Thoracic aorta (tissue), 2 donors: ENCODE data around the gene GABRG3. TPM values are rescaled to one million over a fixed set of nuclear protein-coding genes. Genes with fewer than 3 reads are reported as not detected.

Experiments used
- ATAC-seq: fragments of 150-250 bp; one replicate; pipeline ENCODE4 v1.8.0; 2017; ENCODE audit warnings: low read depth; ENCODE audit not compliant: insufficient number of reproducible peaks, low FRiP score
- DNase-seq: peaks from one replicate; pipeline ENCODE4 v3.0.0-alpha.2; 2020; ENCODE audit warnings: low spot score
- H3K27ac ChIP-seq, 2 donors: fragments of 200-600 bp; sonication (generic); 1 replicate in 1 of 2; 2 replicates in 1 of 2; pipeline ENCODE4 v1.5.1; 2016; ENCODE audit warnings: mild to moderate bottlenecking in 2 of 2, moderate library complexity in 2 of 2
- H3K27me3 ChIP-seq: fragments of 200-600 bp; sonication (generic); replicated peaks from 2 replicates; pipeline ENCODE4 v1.6.0; 2016; ENCODE audit warnings: mild to moderate bottlenecking; ENCODE audit not compliant: insufficient read depth
- H3K36me3 ChIP-seq: fragments of 200-600 bp; sonication (generic); one replicate; pipeline ENCODE4 v1.5.1; 2016
- H3K4me1 ChIP-seq, 2 donors: fragments of 200-600 bp; sonication (generic); 1 replicate in 1 of 2; 2 replicates in 1 of 2; pipeline versions ENCODE4 v1.5.1 to v1.6.0; 2016; ENCODE audit warnings: low read depth in 2 of 2, mild to moderate bottlenecking in 1 of 2; ENCODE audit not compliant: control insufficient read depth in 1 of 2
- H3K4me3 ChIP-seq: fragments of 200-600 bp; sonication (generic); 2 replicates; pipeline ENCODE4 v1.5.1; 2016; ENCODE audit warnings: mild to moderate bottlenecking
- H3K9me3 ChIP-seq: fragments of 200-600 bp; sonication (generic); 2 replicates; pipeline ENCODE4 v1.5.1; 2016
- CTCF ChIP-seq: fragments of 200-600 bp; sonication (generic); IDR thresholded peaks from one replicate; pipeline ENCODE4 v1.5.1; 2019; ENCODE audit warnings: antibody characterized with exemption
- total RNA-seq, 2 donors: library from RNA; depleted of rRNA; stranded (reverse); fragments of >200 nt; gene quantifications; one replicate each; pipeline versions ENCODE4 v1.1.0 to v1.2.3, GENCODE V29; 2016

The GABRG3 gene
- total RNA-seq, 2 donors from 2014 or later, result not detected

GRCh38 chr15:27250223-27250622, 279.2 kb downstream of the GABRG3 start:
- Histone ChIP-seq H3K9me3 (no peaks in the 10 kb centered on the region), H3K27me3 (no peaks in the 10 kb centered on the region), H3K4me3 (no peak overlapping the region), H3K4me1 (no peaks in the 10 kb centered on the region), H3K36me3 (no peaks in the 10 kb centered on the region), H3K27ac (no peak overlapping the region)
- TF ChIP-seq CTCF, result no peak
- DNase-seq (no peak), ATAC-seq (no peak)

DNA sequence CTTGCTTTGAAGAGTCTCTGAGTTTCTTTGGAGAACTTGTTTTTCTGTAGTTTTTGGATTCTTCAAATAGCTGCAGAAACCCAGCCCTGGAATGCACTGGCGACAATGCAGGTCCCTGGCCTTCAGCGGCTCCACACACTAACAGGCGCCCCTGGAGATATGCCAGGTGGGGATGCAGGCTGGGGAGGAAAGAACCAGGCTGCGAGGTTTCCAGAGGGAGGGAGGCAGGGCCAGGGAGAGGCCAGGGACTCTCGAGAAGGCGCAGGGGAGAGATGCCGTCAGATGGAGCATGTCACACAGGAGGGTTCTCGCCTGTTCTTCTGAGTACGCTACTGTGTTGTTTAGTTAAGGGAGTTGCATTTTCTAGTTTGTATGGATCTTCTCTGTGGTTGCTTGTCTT, 283.1 kb downstream of the GABRG3 start:
- Histone ChIP-seq H3K27me3 (no peaks in the 10 kb centered on the region), H3K4me1 (no peaks in the 10 kb centered on the region), H3K9me3 (no peaks in the 10 kb centered on the region), H3K4me3 (no peak overlapping the region), H3K27ac (no peak overlapping the region), H3K36me3 (no peaks in the 10 kb centered on the region)
- ATAC-seq (no peak), DNase-seq (no peak)
- no peak for TF ChIP-seq CTCF

DNA sequence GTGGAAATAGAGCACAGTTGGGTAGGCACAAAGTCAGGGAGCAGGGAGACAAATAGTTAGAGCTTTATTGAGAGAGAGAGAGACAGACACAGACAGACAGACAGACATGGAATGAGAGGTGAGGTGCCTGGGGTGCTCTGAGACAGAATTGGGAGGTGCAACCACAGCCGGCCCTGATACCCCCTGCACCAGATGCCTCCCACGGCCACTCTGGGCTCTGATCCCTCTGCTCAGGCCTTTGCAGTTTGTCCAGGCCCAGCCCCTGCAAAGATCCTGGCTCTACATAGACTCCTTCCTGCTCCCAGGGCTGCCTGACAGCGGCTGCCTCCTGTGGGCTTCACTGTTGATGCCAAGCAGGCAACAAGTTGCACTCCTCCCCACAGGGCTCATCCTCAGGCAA, 283.8 kb downstream of the GABRG3 start:
- Histone ChIP-seq H3K27me3 (no peaks in the 10 kb centered on the region), H3K4me1 (no peaks in the 10 kb centered on the region), H3K27ac (no peak overlapping the region), H3K9me3 (no peaks in the 10 kb centered on the region), H3K4me3 (no peak overlapping the region), H3K36me3 (no peaks in the 10 kb centered on the region)
- no peak for DNase-seq
- TF ChIP-seq CTCF, result no peak
- ATAC-seq, result no peak

DNA sequence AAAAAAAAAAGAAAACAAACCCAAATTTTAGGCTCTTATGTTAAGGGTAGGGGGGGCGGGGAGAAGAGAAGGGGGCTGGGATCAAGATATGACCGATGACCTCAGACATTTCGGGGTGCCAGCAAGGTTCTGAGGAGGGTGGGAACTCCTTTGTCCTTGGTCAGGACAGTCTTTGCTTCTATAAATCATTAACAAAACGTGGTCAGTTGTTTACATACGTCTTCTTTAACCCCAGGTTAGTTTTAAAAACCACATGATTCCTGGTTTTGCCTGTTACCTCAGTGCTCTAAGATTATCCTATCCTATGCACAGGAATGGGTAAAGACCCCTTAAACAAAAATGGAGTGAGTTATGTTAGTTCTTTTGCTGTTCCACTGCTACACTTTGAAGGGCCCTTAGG, 285.5 kb downstream of the GABRG3 start:
- Histone ChIP-seq H3K36me3 (no peaks in the 10 kb centered on the region), H3K9me3 (no peaks in the 10 kb centered on the region), H3K4me1 (no peaks in the 10 kb centered on the region), H3K4me3 (no peak overlapping the region), H3K27me3 (no peaks in the 10 kb centered on the region), H3K27ac (no peak overlapping the region)
- no peak for TF ChIP-seq CTCF
- DNase-seq (no peak), ATAC-seq (no peak)

DNA sequence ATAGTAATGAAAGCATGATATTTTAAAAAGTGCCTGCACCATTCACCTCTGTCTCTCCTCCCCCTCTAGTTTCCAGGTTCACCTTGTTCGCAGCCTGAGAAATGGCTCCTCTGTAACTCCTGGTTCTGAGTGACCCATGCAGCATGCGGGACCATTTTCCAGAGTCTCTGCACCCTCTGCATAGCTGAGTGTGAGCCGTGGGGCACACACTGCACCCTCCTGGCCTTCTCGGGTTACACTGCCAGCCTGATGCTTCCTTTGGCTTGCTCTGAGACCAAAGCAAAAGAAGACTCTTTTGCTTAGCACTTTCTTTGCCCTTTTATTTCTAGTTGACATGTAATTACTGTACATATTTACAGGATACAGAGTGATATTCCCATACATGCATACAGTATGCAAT, 287.3 kb downstream of the GABRG3 start:
- no peaks in the 10 kb centered on the region for H3K27me3 ChIP-seq
- H3K4me3 ChIP-seq, result no peak overlapping the region
- no peaks in the 10 kb centered on the region for H3K4me1 ChIP-seq
- H3K27ac ChIP-seq, result no peak overlapping the region
- H3K9me3 ChIP-seq, result no peaks in the 10 kb centered on the region
- no peaks in the 10 kb centered on the region for H3K36me3 ChIP-seq
- no peak for ATAC-seq
- no peak for DNase-seq
- TF ChIP-seq CTCF, result no peak
